Fibroblast of the aortic adventitia (primary cell): Measurements from ENCODE around the gene PTPN7. TPM values are rescaled to one million over a fixed set of nuclear protein-coding genes. Genes with fewer than 3 reads are reported as not detected.
"Not testable (repeated sequence)": the region's sequence is repeated elsewhere in the genome, so short reads cannot be mapped to it uniquely, and the experiment has no call there.

Source experiments
- DNase-seq: peaks from one replicate; pipeline ENCODE4 v3.0.0-alpha.2; 2010; ENCODE audit warnings: low read depth
- H3K4me3 ChIP-seq: 2 replicates; pipeline ENCODE4 v1.5.1; 2011; ENCODE audit warnings: low read depth, mild to moderate bottlenecking, control low read depth, low read length, moderate library complexity
- CTCF ChIP-seq: IDR thresholded peaks from 2 replicates; pipeline ENCODE4 v1.5.1; 2011; ENCODE audit warnings: mild to moderate bottlenecking, low read length, control low read depth, inconsistent platforms; ENCODE audit not compliant: insufficient read depth
- total RNA-seq: library from RNA; depleted of rRNA; stranded (reverse); fragments of >200 nt; gene quantifications from 2 replicates; pipeline ENCODE4 v1.2.3, GENCODE V29; 2012; ENCODE audit warnings: low replicate concordance

PTPN7 gene
- total RNA-seq, 1 donor: not detected

- no peak for DNase-seq
- no peak for TF ChIP-seq CTCF
Measured at GRCh38 chr1:202150187-202150586, 10.2 kb downstream of the PTPN7 start.

GRCh38 chr1:202149566-202149965 is 10.8 kb downstream of the PTPN7 start:
- H3K4me3 ChIP-seq: no peak overlapping the region
- DNase-seq: peak; percentile 37
- TF ChIP-seq CTCF: no peak

More at GRCh38 chr1:202150187-202150586, 10.2 kb downstream of the PTPN7 start:
- H3K4me3 ChIP-seq: no peak overlapping the region

- DNase-seq: no peak
- no peak for TF ChIP-seq CTCF
- H3K4me3 ChIP-seq: no peak overlapping the region
Measured at GRCh38 chr1:202148391-202148790, 12.0 kb downstream of the PTPN7 start.

GRCh38 chr1:202146993-202147392 is 13.4 kb downstream of the PTPN7 start:
- TF ChIP-seq CTCF: no peak
- no peak overlapping the region for H3K4me3 ChIP-seq
- DNase-seq: no peak

GRCh38 chr1:202146279-202146678 is 14.1 kb downstream of the PTPN7 start:
- H3K4me3 ChIP-seq: no peak overlapping the region
- DNase-seq: no peak

GRCh38 chr1:202145744-202146140 is 14.7 kb downstream of the PTPN7 start:
- DNase-seq: not testable (repeated sequence)

More at GRCh38 chr1:202146279-202146678, 14.1 kb downstream of the PTPN7 start:
- TF ChIP-seq CTCF: no peak

GRCh38 chr1:202145068-202145743 is 15.2 kb downstream of the PTPN7 start:
- no peak for TF ChIP-seq CTCF
- peak; percentile 20 for DNase-seq
- peak overlapping the region; percentile 90 for H3K4me3 ChIP-seq

More at GRCh38 chr1:202145744-202146140, 14.7 kb downstream of the PTPN7 start:
- not testable (repeated sequence) for H3K4me3 ChIP-seq
